SH-SY5Y (cell line): ENCODE data around the gene VENTX.

Source experiments
- GATA2 ChIP-seq: IDR thresholded peaks from 2 replicates; pipeline ENCODE4 v1.6.1; 2011; ENCODE audit warnings: mild to moderate bottlenecking, low read depth, low read length
- GATA3 ChIP-seq: IDR thresholded peaks from 2 replicates; pipeline ENCODE4 v1.6.1; 2011; ENCODE audit warnings: low read depth, mild to moderate bottlenecking, low read length, moderate library complexity

- no peak for TF ChIP-seq GATA2
- no peak for TF ChIP-seq GATA3
These were observed 1.7 kb upstream of the VENTX start for GRCh38 chr10:133235932-133236331.
